Measurements from ENCODE around the gene SEMA7A. TPM values are rescaled to one million over a fixed set of nuclear protein-coding genes. Genes with fewer than 3 reads are reported as not detected.

Gene SEMA7A
- total and polyA plus RNA-seq, 8 donors: 4.5 to 7.8 (median 5.9) TPM

DNA sequence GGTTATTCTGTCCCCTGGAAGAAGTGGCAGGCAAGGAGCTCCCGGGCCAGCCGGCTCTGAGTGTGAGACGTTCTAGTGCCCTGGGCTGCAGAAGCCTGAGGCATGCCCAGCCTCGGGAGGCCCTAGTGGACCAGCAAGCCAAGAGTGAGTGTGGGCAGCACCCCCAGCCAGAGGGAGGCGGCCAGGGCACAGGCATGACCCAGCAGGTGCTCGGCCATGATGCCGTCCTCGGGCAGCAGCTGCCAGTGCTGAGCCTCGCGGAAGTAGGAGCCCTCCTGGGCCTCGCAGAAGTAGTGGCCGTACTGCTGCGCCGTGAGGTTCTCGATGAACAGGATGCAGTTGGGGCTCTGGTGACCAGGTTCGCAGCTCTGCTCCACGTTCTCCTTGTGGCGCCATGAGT lies 23.3 kb downstream of the SEMA7A start:
- no peak for ATAC-seq
- no peak overlapping the region for H3K27ac ChIP-seq
- TF ChIP-seq, protein P1, sequence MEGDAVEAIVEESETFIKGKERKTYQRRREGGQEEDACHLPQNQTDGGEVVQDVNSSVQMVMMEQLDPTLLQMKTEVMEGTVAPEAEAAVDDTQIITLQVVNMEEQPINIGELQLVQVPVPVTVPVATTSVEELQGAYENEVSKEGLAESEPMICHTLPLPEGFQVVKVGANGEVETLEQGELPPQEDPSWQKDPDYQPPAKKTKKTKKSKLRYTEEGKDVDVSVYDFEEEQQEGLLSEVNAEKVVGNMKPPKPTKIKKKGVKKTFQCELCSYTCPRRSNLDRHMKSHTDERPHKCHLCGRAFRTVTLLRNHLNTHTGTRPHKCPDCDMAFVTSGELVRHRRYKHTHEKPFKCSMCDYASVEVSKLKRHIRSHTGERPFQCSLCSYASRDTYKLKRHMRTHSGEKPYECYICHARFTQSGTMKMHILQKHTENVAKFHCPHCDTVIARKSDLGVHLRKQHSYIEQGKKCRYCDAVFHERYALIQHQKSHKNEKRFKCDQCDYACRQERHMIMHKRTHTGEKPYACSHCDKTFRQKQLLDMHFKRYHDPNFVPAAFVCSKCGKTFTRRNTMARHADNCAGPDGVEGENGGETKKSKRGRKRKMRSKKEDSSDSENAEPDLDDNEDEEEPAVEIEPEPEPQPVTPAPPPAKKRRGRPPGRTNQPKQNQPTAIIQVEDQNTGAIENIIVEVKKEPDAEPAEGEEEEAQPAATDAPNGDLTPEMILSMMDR (IDR thresholded peaks at IDR 0.05): no peak
- H3K4me1 ChIP-seq: peaks cover 0 to 7% of the 10 kb centered on the region in 2 donors
- H3K9me3 ChIP-seq: no peaks in the 10 kb centered on the region
- H3K27me3 ChIP-seq: no peaks in the 10 kb centered on the region
- no peak for DNase-seq
- H3K36me3 ChIP-seq: peaks cover 0 to 16% of the 10 kb centered on the region in 2 donors
- no peak overlapping the region for H3K4me3 ChIP-seq
- intact Hi-C loops (cut with DNase I): no loop called here

- ATAC-seq (no peak), DNase-seq (no peak)
- H3K9me3 ChIP-seq: no peaks in the 10 kb centered on the region
- no peak overlapping the region for H3K4me3 ChIP-seq
- intact Hi-C loops (cut with DNase I): no loop called here
- TF ChIP-seq, protein P1 (IDR thresholded peaks at IDR 0.05): no peak
- H3K27ac ChIP-seq: no peak overlapping the region
- peaks cover 0 to 15% of the 10 kb centered on the region in 2 donors for H3K36me3 ChIP-seq
- peaks cover 0 to under 1% of the 10 kb centered on the region in 2 donors for H3K4me1 ChIP-seq
- no peaks in the 10 kb centered on the region for H3K27me3 ChIP-seq
Observed at GRCh38 chr15:74409225-74409624, 24.5 kb downstream of the SEMA7A start.

DNA sequence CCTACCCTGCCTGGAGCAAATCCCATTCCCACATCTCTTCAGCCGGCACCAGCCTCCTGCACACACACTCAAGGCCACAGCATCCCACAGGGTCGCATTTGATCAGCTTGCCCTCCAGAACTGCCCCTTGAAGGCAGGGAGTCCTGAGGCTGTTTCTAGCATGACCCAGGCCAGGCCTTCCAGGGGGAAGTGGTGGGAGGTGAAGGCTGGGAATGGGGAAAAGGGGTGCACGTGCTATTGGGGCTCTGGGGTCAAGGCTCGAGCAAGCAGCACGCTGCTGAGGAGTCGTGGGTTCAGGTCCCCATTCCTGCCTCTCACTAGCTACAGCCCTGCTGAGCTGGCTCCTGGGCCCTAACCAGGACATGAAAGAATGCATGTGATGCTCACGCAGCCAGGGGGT lies 24.9 kb downstream of the SEMA7A start:
- H3K4me3 ChIP-seq: no peak overlapping the region
- intact Hi-C loops (cut with DNase I): no loop called here

GRCh38 chr15:74408385-74408784 lies 25.4 kb downstream of the SEMA7A start:
- Histone ChIP-seq H3K4me3 (no peak overlapping the region), H3K36me3 (peaks cover 0 to 10% of the 10 kb centered on the region in 2 donors), H3K9me3 (no peaks in the 10 kb centered on the region), H3K4me1 (peaks cover 0 to 9% of the 10 kb centered on the region in 2 donors), H3K27ac (no peak overlapping the region), H3K27me3 (no peaks in the 10 kb centered on the region)
- intact Hi-C loops (cut with DNase I): no loop called here
- DNase-seq (no peak), ATAC-seq (no peak)
- TF ChIP-seq, protein P1 (IDR thresholded peaks at IDR 0.05): no peak

More for the DNA sequence above, 24.9 kb downstream of the SEMA7A start:
- Histone ChIP-seq H3K27me3 (no peaks in the 10 kb centered on the region), H3K4me1 (peaks cover 0 to 5% of the 10 kb centered on the region in 2 donors), H3K9me3 (no peaks in the 10 kb centered on the region), H3K27ac (no peak overlapping the region), H3K36me3 (peaks cover 0 to 14% of the 10 kb centered on the region in 2 donors)
- no peak for ATAC-seq
- no peak for DNase-seq
- TF ChIP-seq, protein P1 (IDR thresholded peaks at IDR 0.05): no peak

DNA sequence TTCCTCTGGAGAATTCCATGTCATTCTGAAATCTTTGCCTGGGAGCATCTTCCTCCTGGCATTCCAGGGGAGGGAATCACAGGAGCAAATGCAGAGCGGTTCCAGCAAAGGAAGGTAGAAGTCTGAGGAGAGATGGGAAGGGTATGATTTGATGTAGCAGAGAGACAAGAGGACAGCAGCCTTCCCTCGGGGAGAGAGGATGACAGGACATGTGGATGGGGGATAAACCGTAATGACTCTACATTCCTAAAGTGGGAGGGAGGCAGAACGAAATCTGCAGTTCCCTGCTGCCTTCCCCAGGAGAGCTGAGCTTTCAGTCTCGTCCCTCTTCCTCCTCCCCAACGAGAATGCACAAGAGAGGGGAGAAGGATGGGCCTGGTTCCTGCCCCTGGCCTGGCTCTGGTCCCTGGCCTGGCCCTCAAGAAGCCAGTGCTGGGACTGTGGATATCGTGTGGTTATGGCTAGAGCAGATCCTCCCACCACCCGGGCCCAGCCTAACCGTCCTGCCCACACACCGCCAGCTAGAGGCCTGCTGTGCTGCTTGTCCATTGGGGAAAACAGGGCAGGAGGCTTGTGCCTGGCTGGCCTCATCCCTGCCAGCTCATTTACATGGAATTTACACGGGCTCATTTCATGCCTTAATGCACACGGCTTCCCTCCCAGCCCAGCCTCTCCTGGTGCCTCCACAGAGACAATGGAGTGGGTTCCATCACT lies 26.6 kb downstream of the SEMA7A start:
- DNase-seq: no peak
- TF ChIP-seq, protein P1 (IDR thresholded peaks at IDR 0.05): no peak
- intact Hi-C loops (cut with DNase I): no loop called here
- Histone ChIP-seq H3K36me3 (peaks cover 0 to 9% of the 10 kb centered on the region in 2 donors), H3K27ac (no peak overlapping the region), H3K4me3 (no peak overlapping the region), H3K27me3 (no peaks in the 10 kb centered on the region), H3K9me3 (no peaks in the 10 kb centered on the region), H3K4me1 (peaks cover 5 to 21% of the 10 kb centered on the region in 2 donors)
- ATAC-seq: peak; percentile 54
